H9 (cell line): ENCODE data around the gene SLC14A1. TPM values are rescaled to one million over a fixed set of nuclear protein-coding genes. Genes with fewer than 3 reads are reported as not detected.

Experiments
- DNase-seq: peaks from one replicate; pipeline ENCODE4 v3.0.0-alpha.2; 2017
- H2AFZ ChIP-seq: one replicate; pipeline ENCODE4 v1.6.1; 2013; ENCODE audit warnings: mild to moderate bottlenecking, low read length, control low read depth, moderate library complexity
- H2AK5ac ChIP-seq: 2 replicates; pipeline ENCODE4 v1.6.1; 2013; ENCODE audit warnings: low read length, control low read depth, mixed read lengths; ENCODE audit not compliant: insufficient read length
- H2BK120ac ChIP-seq: one replicate; pipeline ENCODE4 v1.6.1; 2013; ENCODE audit warnings: low read depth, mild to moderate bottlenecking, low read length, control low read depth, inconsistent platforms; ENCODE audit not compliant: poor library complexity, severe bottlenecking
- H2BK12ac ChIP-seq: 2 replicates; pipeline ENCODE4 v1.6.1; 2013; ENCODE audit warnings: low read length, control low read depth, mixed read lengths, low read depth; ENCODE audit not compliant: insufficient read length
- H2BK15ac ChIP-seq: 2 replicates; pipeline ENCODE4 v1.6.1; 2013; ENCODE audit warnings: low read depth, low read length, control low read depth
- H2BK20ac ChIP-seq: one replicate; pipeline ENCODE4 v1.6.1; 2013; ENCODE audit warnings: low read depth, mild to moderate bottlenecking, low read length, control low read depth, inconsistent platforms; ENCODE audit not compliant: poor library complexity, severe bottlenecking
- H2BK5ac ChIP-seq: 2 replicates; pipeline ENCODE4 v1.6.1; 2013; ENCODE audit warnings: low read length, control low read depth, mixed read lengths; ENCODE audit not compliant: insufficient read length
- H3K14ac ChIP-seq: 2 replicates; pipeline ENCODE4 v1.6.1; 2013; ENCODE audit warnings: low read length, control low read depth; ENCODE audit not compliant: insufficient read depth
- H3K18ac ChIP-seq: 2 replicates; pipeline ENCODE4 v1.6.1; 2013; ENCODE audit warnings: low read depth, mild to moderate bottlenecking, mixed read lengths, low read length, control low read depth; ENCODE audit not compliant: insufficient read length
- H3K23ac ChIP-seq: 2 replicates; pipeline ENCODE4 v1.6.1; 2013; ENCODE audit warnings: low read length, control low read depth, mixed read lengths, low read depth; ENCODE audit not compliant: insufficient read length
- H3K23me2 ChIP-seq: 2 replicates; pipeline ENCODE4 v1.6.1; 2013; ENCODE audit warnings: low read depth, mild to moderate bottlenecking, mixed read lengths, low read length, control low read depth; ENCODE audit not compliant: insufficient read length, poor library complexity, severe bottlenecking
- H3K27ac ChIP-seq: 2 replicates; pipeline ENCODE4 v1.5.1; 2013; ENCODE audit warnings: low read length, control low read depth, mixed read lengths, low read depth; ENCODE audit not compliant: insufficient read length
- H3K27me3 ChIP-seq: 2 replicates; pipeline ENCODE4 v1.6.1; 2013; ENCODE audit warnings: low read length, control low read depth, inconsistent platforms; ENCODE audit not compliant: insufficient read depth
- H3K4ac ChIP-seq: 2 replicates; pipeline ENCODE4 v1.6.1; 2013; ENCODE audit warnings: low read depth, mild to moderate bottlenecking, control low read depth, inconsistent platforms, low read length, moderate library complexity
- H3K4me1 ChIP-seq: 2 replicates; pipeline ENCODE4 v1.6.1; 2013; ENCODE audit warnings: low read length, control low read depth, inconsistent platforms; ENCODE audit not compliant: insufficient read depth
- H3K4me2 ChIP-seq: 2 replicates; pipeline ENCODE4 v1.6.1; 2013; ENCODE audit warnings: low read length, control low read depth, mixed read lengths; ENCODE audit not compliant: insufficient read length, insufficient read depth
- H3K56ac ChIP-seq: 2 replicates; pipeline ENCODE4 v1.6.1; 2013; ENCODE audit warnings: low read depth, mild to moderate bottlenecking, mixed read lengths, low read length, control low read depth; ENCODE audit not compliant: insufficient read length
- H3K79me1 ChIP-seq: 2 replicates; pipeline ENCODE4 v1.6.1; 2013; ENCODE audit warnings: low read depth, mild to moderate bottlenecking, moderate library complexity, low read length, control low read depth, inconsistent platforms; ENCODE audit not compliant: insufficient read depth, poor library complexity, severe bottlenecking
- H3K79me2 ChIP-seq: 2 replicates; pipeline ENCODE4 v1.6.1; 2013; ENCODE audit warnings: low read length, control low read depth, inconsistent platforms; ENCODE audit not compliant: insufficient read depth
- H3K9ac ChIP-seq: 2 replicates; pipeline ENCODE4 v1.6.1; 2013; ENCODE audit warnings: low read length, control low read depth, mixed read lengths; ENCODE audit not compliant: insufficient read length; ENCODE audit errors: extremely low read depth
- H3K9me3 ChIP-seq: one replicate; pipeline ENCODE4 v1.6.1; 2013; ENCODE audit warnings: low read depth, low read length, inconsistent platforms; ENCODE audit not compliant: control insufficient read depth
- H3T11ph ChIP-seq: one replicate; pipeline ENCODE4 v1.6.1; 2013; ENCODE audit warnings: mild to moderate bottlenecking, low read length, control low read depth, inconsistent platforms
- H4K20me1 ChIP-seq: one replicate; pipeline ENCODE4 v1.6.1; 2013; ENCODE audit not compliant: control insufficient read depth, insufficient read length, insufficient read depth
- H4K5ac ChIP-seq: 2 replicates; pipeline ENCODE4 v1.6.1; 2013; ENCODE audit warnings: low read depth, mild to moderate bottlenecking, mixed read lengths, low read length, control low read depth; ENCODE audit not compliant: insufficient read length
- H4K8ac ChIP-seq: replicated peaks from 2 replicates; pipeline ENCODE4 v1.6.1; 2013; ENCODE audit warnings: low read length, control low read depth, mixed read lengths, low read depth; ENCODE audit not compliant: insufficient read length
- H4K91ac ChIP-seq: 2 replicates; pipeline ENCODE4 v1.6.1; 2013; ENCODE audit warnings: low read depth, mild to moderate bottlenecking, moderate library complexity, mixed read lengths, low read length, control low read depth; ENCODE audit not compliant: insufficient read length
- H3K27ac Mint-ChIP-seq, 3 experiments: 2 replicates in 2 of 3; 3 replicates in 1 of 3; pipeline ENCODE4 v1.8.0; 2020 to 2021; ENCODE audit warnings: mixed read lengths in 3 of 3, mild to moderate bottlenecking in 1 of 3, moderate library complexity in 1 of 3
- H3K27me3 Mint-ChIP-seq: 2 replicates; pipeline ENCODE4 v1.8.0; 2021; ENCODE audit warnings: low read depth, mild to moderate bottlenecking, moderate library complexity, mixed read lengths
- H3K36me3 Mint-ChIP-seq, 3 experiments: 2 replicates in 2 of 3; 3 replicates in 1 of 3; pipeline ENCODE4 v1.8.0; 2020 to 2021; ENCODE audit warnings: low read depth in 3 of 3, mixed read lengths in 3 of 3; ENCODE audit not compliant: insufficient read depth in 1 of 3
- H3K4me1 Mint-ChIP-seq, 2 experiments: 2 replicates each; pipeline ENCODE4 v1.8.0; 2020; ENCODE audit warnings: mixed read lengths in 2 of 2
- H3K4me3 Mint-ChIP-seq, 2 experiments: 2 replicates in 1 of 2; 3 replicates in 1 of 2; pipeline ENCODE4 v1.8.0; 2020 to 2021; ENCODE audit warnings: mild to moderate bottlenecking in 2 of 2, mixed read lengths in 2 of 2, moderate library complexity in 1 of 2
- H3K9me3 Mint-ChIP-seq, 2 experiments: 2 replicates in 1 of 2; 3 replicates in 1 of 2; pipeline ENCODE4 v1.8.0; 2020; ENCODE audit warnings: mild to moderate bottlenecking in 2 of 2, mixed read lengths in 2 of 2, moderate library complexity in 1 of 2
- CTCF ChIP-seq: fragments of 200-600 bp; sonication (generic); conservative IDR thresholded peaks from 3 replicates; pipeline ENCODE4 v1.8.0; 2021; ENCODE audit warnings: antibody characterized with exemption, mild to moderate bottlenecking
- WGBS: extraction: QIAGEN DNeasy Blood & Tissue Kit; methylation state at CpG from one replicate; pipeline ENCODE4 v1.1.7; 2013; ENCODE audit warnings: missing lambda C conversion rate, low lambda C conversion rate, mixed read lengths; ENCODE audit not compliant: insufficient read length; ENCODE audit errors: extremely low coverage; 5-methylcytosine and 5-hydroxymethylcytosine counted together
- total RNA-seq: library from RNA; stranded (reverse); gene quantifications from 2 replicates; pipeline ENCODE4 v1.2.1, GENCODE V29; 2021

Gene SLC14A1
- total RNA-seq, 1 experiment from 2014 or later: not detected

- Histone ChIP-seq H4K5ac (no peak overlapping the region), H3K9ac (no peak overlapping the region), H4K8ac (no peak overlapping the region), H2AFZ (no peak overlapping the region), H3K27ac (no peak overlapping the region), H3K9me3 (no peaks in the 10 kb centered on the region), H4K20me1 (no peaks in the 10 kb centered on the region), H2BK120ac (no peak overlapping the region), H3K14ac (no peak overlapping the region), H2AK5ac (no peak overlapping the region), H3K23ac (no peak overlapping the region), H3K18ac (no peak overlapping the region), H4K91ac (no peak overlapping the region), H3K4me2 (no peak overlapping the region), H3K23me2 (no peaks in the 10 kb centered on the region), H3K79me1 (no peaks in the 10 kb centered on the region), H3K4ac (no peak overlapping the region), H2BK15ac (no peak overlapping the region), H3K79me2 (no peaks in the 10 kb centered on the region), H3K27me3 (no peaks in the 10 kb centered on the region), H2BK5ac (no peak overlapping the region), H3K4me1 (no peaks in the 10 kb centered on the region), H2BK12ac (no peak overlapping the region), H3T11ph (no peak overlapping the region), H3K56ac (no peak overlapping the region), H2BK20ac (no peak overlapping the region)
- no peak for TF ChIP-seq CTCF
- DNase-seq: no peak
- Mint-ChIP-seq H3K4me3 (no peak overlapping the region), H3K36me3 (peaks cover 0 to 3% (median 0%) of the 10 kb centered on the region in 3 experiments; a peak in 2 of 7 replicates), H3K27ac (no peak overlapping the region), H3K27me3 (no peaks in the 10 kb centered on the region; the same call in none of the 2 replicates), H3K4me1 (peaks cover 0 to 3% of the 10 kb centered on the region in 2 experiments; a peak in 1 of 4 replicates), H3K9me3 (peaks cover 0 to 3% of the 10 kb centered on the region in 2 experiments; a peak in 2 of 5 replicates)
- no CpG with 5 or more reads among the region's 5 CpGs for WGBS
Measured at GRCh38 chr18:45715212-45715780, 8.7 kb upstream of the SLC14A1 start.
